DND-41 (cell line): ENCODE measurements around the gene HEATR5B.

Source experiments
- ATAC-seq: fragments of 200-7000 bp; cut with Tn5 transposase; 3 replicates; pipeline ENCODE4 v1.9.1; 2021; ENCODE audit warnings: low read depth; ENCODE audit not compliant: insufficient read depth
- DNase-seq: peaks from one replicate; pipeline ENCODE4 v3.0.0-alpha.2; 2020
- H2AFZ ChIP-seq: 2 replicates; pipeline ENCODE4 v1.6.0; 2012; ENCODE audit warnings: low read depth, low read length
- H3K27ac ChIP-seq: 2 replicates; pipeline ENCODE4 v1.5.1; 2012; ENCODE audit warnings: low read length, inconsistent platforms
- H3K27me3 ChIP-seq: fragments of 200-600 bp; sonication (generic); 2 replicates; pipeline ENCODE4 v1.6.0; 2012; ENCODE audit warnings: low read length, mild to moderate bottlenecking, inconsistent platforms; ENCODE audit not compliant: insufficient read depth, poor library complexity
- H3K36me3 ChIP-seq: 2 replicates; pipeline ENCODE4 v1.5.1; 2012; ENCODE audit warnings: low read length, inconsistent platforms; ENCODE audit not compliant: insufficient read depth
- H3K4me1 ChIP-seq: 2 replicates; pipeline ENCODE4 v1.5.1; 2012; ENCODE audit warnings: mild to moderate bottlenecking, low read length; ENCODE audit not compliant: insufficient read depth
- H3K4me2 ChIP-seq: 2 replicates; pipeline ENCODE4 v1.6.0; 2012; ENCODE audit warnings: mild to moderate bottlenecking, moderate library complexity, low read length, inconsistent platforms; ENCODE audit not compliant: insufficient read depth
- H3K4me3 ChIP-seq, 2 experiments: fragments of 200-600 bp in 1 of 2; shearing (Covaris generic) in 1 of 2; 2 replicates each; pipeline ENCODE4 v1.5.1; 2012 to 2016; ENCODE audit warnings: inconsistent platforms in 2 of 2, low read length in 2 of 2, mild to moderate bottlenecking in 2 of 2, low read depth in 1 of 2, moderate library complexity in 1 of 2
- H3K79me2 ChIP-seq: 2 replicates; pipeline ENCODE4 v1.6.0; 2012; ENCODE audit warnings: low read length, inconsistent platforms; ENCODE audit not compliant: insufficient read depth
- H3K9ac ChIP-seq: 2 replicates; pipeline ENCODE4 v1.6.0; 2012; ENCODE audit warnings: low read depth, mild to moderate bottlenecking, inconsistent platforms, low read length, moderate library complexity
- H3K9me3 ChIP-seq: 2 replicates; pipeline ENCODE4 v1.5.1; 2012; ENCODE audit warnings: low read length, moderate library complexity, mild to moderate bottlenecking, inconsistent platforms; ENCODE audit not compliant: insufficient read depth, severe bottlenecking
- H4K20me1 ChIP-seq: 2 replicates; pipeline ENCODE4 v1.6.0; 2012; ENCODE audit warnings: low read length; ENCODE audit not compliant: insufficient read depth
- EZH2 ChIP-seq: IDR thresholded peaks from 3 replicates; pipeline ENCODE4 v1.6.1; 2012; ENCODE audit warnings: borderline replicate concordance, low read depth, mild to moderate bottlenecking, moderate library complexity, low read length, inconsistent platforms; ENCODE audit not compliant: severe bottlenecking
- TF ChIP-seq, protein P1 (sequence below): IDR thresholded peaks from 2 replicates; pipeline ENCODE4 v1.5.1; 2012; ENCODE audit warnings: borderline replicate concordance, low read length, moderate library complexity, mild to moderate bottlenecking; ENCODE audit not compliant: poor library complexity, severe bottlenecking; ENCODE audit errors: extremely low read depth

Gene HEATR5B

DNA sequence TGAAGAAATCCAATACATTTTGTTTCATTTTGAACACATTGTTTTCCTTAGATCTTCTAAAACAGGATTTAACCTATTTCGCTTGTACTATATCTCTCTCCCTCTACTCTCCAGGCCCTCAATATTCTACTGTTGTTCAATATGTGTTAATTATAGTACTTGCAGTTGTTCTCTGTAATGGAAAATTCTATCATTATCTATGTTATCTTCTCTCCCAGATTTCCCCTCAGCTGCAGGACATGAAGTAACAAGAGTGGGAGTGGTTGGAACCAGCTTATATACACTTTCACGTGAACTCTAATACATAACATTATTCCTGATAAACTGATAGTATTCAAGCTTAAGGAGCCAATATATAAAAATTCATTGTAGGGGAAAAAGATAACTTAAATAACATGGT is 110.9 kb downstream of the HEATR5B start:
- H3K4me2 ChIP-seq: no peak overlapping the region
- no peak overlapping the region for H2AFZ ChIP-seq
- no peaks in the 10 kb centered on the region for H4K20me1 ChIP-seq
- TF ChIP-seq EZH2: no peak
- TF ChIP-seq, protein P1, sequence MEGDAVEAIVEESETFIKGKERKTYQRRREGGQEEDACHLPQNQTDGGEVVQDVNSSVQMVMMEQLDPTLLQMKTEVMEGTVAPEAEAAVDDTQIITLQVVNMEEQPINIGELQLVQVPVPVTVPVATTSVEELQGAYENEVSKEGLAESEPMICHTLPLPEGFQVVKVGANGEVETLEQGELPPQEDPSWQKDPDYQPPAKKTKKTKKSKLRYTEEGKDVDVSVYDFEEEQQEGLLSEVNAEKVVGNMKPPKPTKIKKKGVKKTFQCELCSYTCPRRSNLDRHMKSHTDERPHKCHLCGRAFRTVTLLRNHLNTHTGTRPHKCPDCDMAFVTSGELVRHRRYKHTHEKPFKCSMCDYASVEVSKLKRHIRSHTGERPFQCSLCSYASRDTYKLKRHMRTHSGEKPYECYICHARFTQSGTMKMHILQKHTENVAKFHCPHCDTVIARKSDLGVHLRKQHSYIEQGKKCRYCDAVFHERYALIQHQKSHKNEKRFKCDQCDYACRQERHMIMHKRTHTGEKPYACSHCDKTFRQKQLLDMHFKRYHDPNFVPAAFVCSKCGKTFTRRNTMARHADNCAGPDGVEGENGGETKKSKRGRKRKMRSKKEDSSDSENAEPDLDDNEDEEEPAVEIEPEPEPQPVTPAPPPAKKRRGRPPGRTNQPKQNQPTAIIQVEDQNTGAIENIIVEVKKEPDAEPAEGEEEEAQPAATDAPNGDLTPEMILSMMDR: no peak
- ATAC-seq: no peak
- no peak overlapping the region for H3K27ac ChIP-seq
- no peak for DNase-seq
- no peak overlapping the region for H3K4me3 ChIP-seq
- H3K9ac ChIP-seq: no peak overlapping the region
- peaks cover 2% of the 10 kb centered on the region; the same call in 1 of the 2 replicates for H3K4me1 ChIP-seq
- no peaks in the 10 kb centered on the region for H3K27me3 ChIP-seq
- H3K36me3 ChIP-seq: no peaks in the 10 kb centered on the region
- no peaks in the 10 kb centered on the region for H3K9me3 ChIP-seq
- no peaks in the 10 kb centered on the region for H3K79me2 ChIP-seq

GRCh38 chr2:36971990-36972389 is 112.2 kb downstream of the HEATR5B start:
- Histone ChIP-seq H3K79me2 (no peaks in the 10 kb centered on the region), H2AFZ (no peak overlapping the region), H3K36me3 (no peaks in the 10 kb centered on the region), H4K20me1 (no peaks in the 10 kb centered on the region), H3K9me3 (no peaks in the 10 kb centered on the region), H3K27ac (no peak overlapping the region), H3K4me2 (no peak overlapping the region), H3K27me3 (no peaks in the 10 kb centered on the region), H3K4me1 (peaks cover 14% of the 10 kb centered on the region), H3K4me3 (no peak overlapping the region), H3K9ac (no peak overlapping the region)
- ATAC-seq (no peak), DNase-seq (no peak)
- TF ChIP-seq, protein P1: no peak
- TF ChIP-seq EZH2: no peak

DNA sequence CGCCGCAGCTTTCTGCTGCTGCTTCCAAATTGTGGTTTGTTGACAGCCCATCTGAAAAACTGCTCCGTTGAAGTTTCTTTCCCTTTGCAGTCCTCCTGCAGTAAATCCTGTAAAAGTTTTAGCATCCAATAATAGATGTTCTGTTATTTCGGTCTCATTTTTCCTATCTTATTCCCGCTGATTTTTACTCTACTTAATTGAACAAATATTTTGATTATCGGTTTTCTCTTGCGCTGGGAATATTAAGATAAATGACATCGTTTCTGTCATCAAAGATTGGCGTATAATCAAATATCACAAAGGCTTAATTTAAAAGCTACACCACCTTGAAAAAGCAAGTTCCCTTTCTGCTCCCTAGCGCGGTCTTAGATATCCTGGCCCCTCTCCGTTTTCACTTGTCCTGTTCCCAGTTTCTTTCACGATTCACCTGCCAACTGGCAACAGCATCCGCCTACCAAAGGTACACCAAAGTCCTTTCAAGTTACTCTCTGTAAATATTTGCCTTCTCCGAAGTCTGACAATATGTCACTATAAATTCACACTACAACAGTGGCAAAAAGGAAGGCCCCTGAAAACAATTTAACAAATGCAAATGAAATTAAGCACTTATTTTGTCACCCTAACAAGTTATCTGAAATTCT is 116.8 kb downstream of the HEATR5B start:
- no peaks in the 10 kb centered on the region for H3K36me3 ChIP-seq
- no peaks in the 10 kb centered on the region for H3K27me3 ChIP-seq
- no peak for DNase-seq
- H3K27ac ChIP-seq: peak overlapping the region; percentile 81
- H4K20me1 ChIP-seq: no peaks in the 10 kb centered on the region
- TF ChIP-seq, protein P1: no peak
- no peak for TF ChIP-seq EZH2
- ATAC-seq: no peak
- peak overlapping the region; percentile 72 to 99 for H3K4me3 ChIP-seq
- H3K4me2 ChIP-seq: peak overlapping the region; percentile 93
- H2AFZ ChIP-seq: peak overlapping the region; percentile 100
- peaks cover 32% of the 10 kb centered on the region for H3K4me1 ChIP-seq
- peaks cover 37% of the 10 kb centered on the region for H3K79me2 ChIP-seq
- no peaks in the 10 kb centered on the region for H3K9me3 ChIP-seq
- peak overlapping the region; percentile 74 for H3K9ac ChIP-seq
